WTC11 (cell line): ENCODE results near the gene MAP3K1. TPM values are rescaled to one million over a fixed set of nuclear protein-coding genes. Genes with fewer than 3 reads are reported as not detected.

Experiments used
- ATAC-seq: fragments of 200-7000 bp; cut with Tn5 transposase; 2 replicates; pipeline ENCODE4 v1.10.0; 2021; ENCODE audit warnings: mild to moderate bottlenecking, moderate library complexity
- CTCF ChIA-PET: fragments of 300-600 bp; sonication (Branson Sonifier 250); formaldehyde crosslinking; loops from one replicate; lab custom pipeline; 2021; ENCODE audit warnings: antibody characterized with exemption; lab: Charles Lee
- POLR2A ChIA-PET: fragments of 350-600 bp; sonication (Branson Sonifier 250); formaldehyde crosslinking; loops from one replicate; lab custom pipeline; 2021; ENCODE audit warnings: antibody characterized with exemption; lab: Charles Lee
- DNase-seq: peaks from one replicate; pipeline ENCODE4 v3.0.0; 2021; ENCODE audit warnings: low spot score
- H3K27ac Mint-ChIP-seq: 2 replicates; pipeline ENCODE4 v1.8.0; 2021; ENCODE audit warnings: mixed read lengths
- H3K27me3 Mint-ChIP-seq: 2 replicates; pipeline ENCODE4 v1.8.0; 2021; ENCODE audit warnings: low read depth, mild to moderate bottlenecking, moderate library complexity, mixed read lengths
- H3K36me3 Mint-ChIP-seq: 2 replicates; pipeline ENCODE4 v1.8.0; 2021; ENCODE audit warnings: mixed read lengths
- H3K4me1 Mint-ChIP-seq: 2 replicates; pipeline ENCODE4 v1.8.0; 2022; ENCODE audit warnings: mixed read lengths
- H3K4me3 Mint-ChIP-seq: 2 replicates; pipeline ENCODE4 v1.8.0; 2021; ENCODE audit warnings: mild to moderate bottlenecking, moderate library complexity, mixed read lengths
- H3K9me3 Mint-ChIP-seq: 2 replicates; pipeline ENCODE4 v1.8.0; 2021; ENCODE audit warnings: mixed read lengths
- AFF4 ChIP-seq: sonication (generic); formaldehyde crosslinking; IDR thresholded peaks from 2 replicates; pipeline ENCODE4 v1.8.1; 2023; ENCODE audit warnings: mild to moderate bottlenecking, missing genetic modification reagents, borderline replicate concordance
- ATF2 ChIP-seq: sonication (generic); formaldehyde crosslinking; IDR thresholded peaks from 2 replicates; pipeline ENCODE4 v1.8.1; 2022; ENCODE audit warnings: low read depth, missing genetic modification reagents, borderline replicate concordance
- CBFB ChIP-seq: sonication (generic); formaldehyde crosslinking; IDR thresholded peaks from 2 replicates; pipeline ENCODE4 v1.8.1; 2022; ENCODE audit warnings: mild to moderate bottlenecking, low read depth, missing genetic modification reagents
- CTCF ChIP-seq: fragments of 200-600 bp; IDR thresholded peaks from 2 replicates; pipeline ENCODE4 v1.8.0; 2022; ENCODE audit warnings: antibody characterized with exemption
- ETV6 ChIP-seq: sonication (generic); formaldehyde crosslinking; IDR thresholded peaks from 2 replicates; pipeline ENCODE4 v1.8.1; 2022; ENCODE audit warnings: mild to moderate bottlenecking, missing genetic modification reagents
- FOXK1 ChIP-seq: sonication (generic); formaldehyde crosslinking; IDR thresholded peaks from 2 replicates; pipeline ENCODE4 v1.8.0; 2022; ENCODE audit warnings: mild to moderate bottlenecking, moderate library complexity, missing genetic modification reagents
- PRDM15 ChIP-seq: sonication (generic); formaldehyde crosslinking; IDR thresholded peaks from 2 replicates; pipeline ENCODE4 v1.8.0; 2022; ENCODE audit warnings: missing genetic modification reagents
- STAT6 ChIP-seq: sonication (generic); formaldehyde crosslinking; conservative IDR thresholded peaks from 2 replicates; pipeline ENCODE4 v1.8.1; 2023; ENCODE audit warnings: mild to moderate bottlenecking, low read depth, missing genetic modification reagents, moderate library complexity
- USF1 ChIP-seq: sonication (generic); formaldehyde crosslinking; IDR thresholded peaks from 2 replicates; pipeline ENCODE4 v1.8.0; 2022; ENCODE audit warnings: mild to moderate bottlenecking, missing genetic modification reagents
- ZSCAN18 ChIP-seq: fragments of 250-450 bp; sonication (Bioruptor Pico); IDR thresholded peaks from 2 replicates; pipeline ENCODE4 v2.1.2; 2022; ENCODE audit warnings: mild to moderate bottlenecking, moderate library complexity
- total RNA-seq: library from RNA; stranded (reverse); gene quantifications from 3 replicates; pipeline ENCODE4 v1.2.3, GENCODE V29; 2021

Gene MAP3K1
- total RNA-seq, 1 experiment from 2014 or later: 16.3 TPM

- no peak for TF ChIP-seq PRDM15 (CRISPR knock-in tag)
Observed at GRCh38 chr5:56852228-56853000, 37.1 kb downstream of the MAP3K1 start (continued).

- peak overlapping the region; percentile 67; the same call in 1 of the 2 replicates for H3K27ac Mint-ChIP-seq
- peaks cover 33% of the 10 kb centered on the region for H3K4me1 Mint-ChIP-seq
- H3K27me3 Mint-ChIP-seq: no peaks in the 10 kb centered on the region
- TF ChIP-seq FOXK1 (CRISPR knock-in tag) (no peak), STAT6 (CRISPR knock-in tag) (no peak), AFF4 (CRISPR knock-in tag) (no peak)
- TF ChIP-seq, all 79 proteins: peak for 0
- ChIA-PET CTCF (no interaction called here), POLR2A (no interaction called here)
- no peak for DNase-seq
- H3K36me3 Mint-ChIP-seq: no peaks in the 10 kb centered on the region
- no peak overlapping the region for H3K4me3 Mint-ChIP-seq
- no peaks in the 10 kb centered on the region for H3K9me3 Mint-ChIP-seq
- no peak for ATAC-seq
Observed at GRCh38 chr5:56853698-56854097, 38.3 kb downstream of the MAP3K1 start.

- H3K27me3 Mint-ChIP-seq: no peaks in the 10 kb centered on the region
- H3K4me1 Mint-ChIP-seq: peaks cover 21% of the 10 kb centered on the region
- no peaks in the 10 kb centered on the region for H3K36me3 Mint-ChIP-seq
- no peak overlapping the region for H3K27ac Mint-ChIP-seq
- POLR2A ChIA-PET: no interaction called here
- ATAC-seq: no peak
- H3K4me3 Mint-ChIP-seq: no peak overlapping the region
- no peak for TF ChIP-seq CTCF
- TF ChIP-seq USF1: no peak
- TF ChIP-seq ATF2 (CRISPR knock-in tag): no peak
- TF ChIP-seq ETV6 (CRISPR knock-in tag): no peak
- no peak for TF ChIP-seq ZSCAN18
- no peak for TF ChIP-seq CBFB (CRISPR knock-in tag)
- TF ChIP-seq, all 79 proteins: peak for 0
- no peak for DNase-seq
- CTCF ChIA-PET: interaction anchor here (0.7 kb wide), 1 partner anchor 399 kb away, joined by 3 read pairs; no protein-coding TSS in a partner anchor
- H3K9me3 Mint-ChIP-seq: no peaks in the 10 kb centered on the region
Observed at GRCh38 chr5:56854920-56855319, 39.6 kb downstream of the MAP3K1 start.
